Testis (tissue), 3 donors: ENCODE results near the gene KPRP. TPM values are rescaled to one million over a fixed set of nuclear protein-coding genes. Genes with fewer than 3 reads are reported as not detected.

Experiments
- DNase-seq: peaks from one replicate; pipeline ENCODE4 v3.0.0-alpha.2; 2019
- H3K27ac ChIP-seq, 2 donors: fragments of 200-600 bp; sonication (generic); one replicate each; pipeline ENCODE4 v1.5.1; 2019
- H3K27me3 ChIP-seq: fragments of 200-600 bp; sonication (generic); one replicate; pipeline ENCODE4 v1.5.1; 2019
- H3K36me3 ChIP-seq: fragments of 200-600 bp; sonication (generic); one replicate; pipeline ENCODE4 v1.5.1; 2017; ENCODE audit warnings: low read depth; ENCODE audit errors: missing control alignments
- H3K4me1 ChIP-seq: fragments of 200-600 bp; sonication (generic); one replicate; pipeline ENCODE4 v1.5.1; 2019
- H3K4me3 ChIP-seq, 2 donors: fragments of 200-600 bp; sonication (generic); one replicate each; pipeline ENCODE4 v1.5.1; 2017 to 2019
- H3K9me3 ChIP-seq: fragments of 200-600 bp; sonication (generic); one replicate; pipeline ENCODE4 v1.5.1; 2017
- POLR2A ChIP-seq: fragments of 450-650 bp; IDR thresholded peaks from one replicate; pipeline ENCODE4 v1.6.1; 2017; ENCODE audit warnings: antibody characterized with exemption, mild to moderate bottlenecking, moderate library complexity
- WGBS, 2 donors: methylation state at CpG; one replicate each; pipeline ENCODE4 v1.1.5; 2018; 5-methylcytosine and 5-hydroxymethylcytosine counted together
- intact Hi-C: fragments of 100-400 bp; cut with DNase I; formaldehyde crosslinking; loops from one replicate; pipeline ENCODE4 v1.15.1; 2023; ENCODE audit warnings: low total_unique reads
- polyA plus RNA-seq: library from polyadenylated mRNA; stranded (reverse); fragments of 350-450 nt; fragmentation: Illumina TruSeq; extraction: RNeasy Lipid Tissue Mini Kit (QIAGEN cat#74804); gene quantifications from one replicate; pipeline ENCODE4 v1.2.3, GENCODE V29; 2014; ENCODE audit warnings: low read depth, low replicate concordance; ENCODE audit not compliant: insufficient read depth
- total RNA-seq, 2 donors: library from RNA; depleted of rRNA; stranded (reverse); fragments of >200 nt; gene quantifications; one replicate each; pipeline ENCODE4 v1.2.3, GENCODE V29; 2016
- TF ChIP-seq, protein P1 (sequence below), 3 experiments: fragments of 450-650 bp in 2 of 3; fragments of 200-600 bp in 1 of 3; sonication (generic) in 1 of 3; IDR thresholded peaks; one replicate each; pipeline ENCODE4 v1.5.1; 2016 to 2019; ENCODE audit warnings: antibody characterized with exemption in 3 of 3, mild to moderate bottlenecking in 2 of 3, moderate library complexity in 1 of 3

Gene KPRP
- total and polyA plus RNA-seq, 3 donors from 2014 or later = not detected

DNA sequence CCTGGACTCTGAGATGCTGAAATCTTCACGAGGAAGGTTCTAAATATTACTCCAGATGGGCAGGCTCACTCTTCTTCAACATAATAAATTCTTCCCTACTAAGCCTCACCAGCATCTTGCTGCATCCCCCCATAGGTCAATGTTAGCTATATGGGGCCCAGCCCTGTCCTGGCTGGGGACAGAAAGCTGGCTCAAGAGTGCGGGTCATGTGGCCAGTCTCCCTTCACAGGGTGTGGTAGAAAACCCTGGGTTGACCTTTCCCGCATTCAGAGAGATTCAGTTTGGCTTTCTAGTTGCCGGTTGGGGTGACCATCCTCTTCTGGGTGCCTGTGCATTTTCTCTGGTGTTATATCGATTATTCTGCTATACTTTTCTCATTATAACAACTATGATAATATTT, 19.8 kb upstream of the KPRP start:
- Histone ChIP-seq H3K4me3 (no peak overlapping the region), H3K36me3 (no peaks in the 10 kb centered on the region), H3K27me3 (no peaks in the 10 kb centered on the region), H3K9me3 (no peaks in the 10 kb centered on the region), H3K27ac (no peak overlapping the region), H3K4me1 (no peaks in the 10 kb centered on the region)
- intact Hi-C loops = no loop called here
- WGBS, 2 donors = 81 to 87% methylated on average over 5 of the region's 5 CpGs
- no peak for DNase-seq
- TF ChIP-seq, protein P1, sequence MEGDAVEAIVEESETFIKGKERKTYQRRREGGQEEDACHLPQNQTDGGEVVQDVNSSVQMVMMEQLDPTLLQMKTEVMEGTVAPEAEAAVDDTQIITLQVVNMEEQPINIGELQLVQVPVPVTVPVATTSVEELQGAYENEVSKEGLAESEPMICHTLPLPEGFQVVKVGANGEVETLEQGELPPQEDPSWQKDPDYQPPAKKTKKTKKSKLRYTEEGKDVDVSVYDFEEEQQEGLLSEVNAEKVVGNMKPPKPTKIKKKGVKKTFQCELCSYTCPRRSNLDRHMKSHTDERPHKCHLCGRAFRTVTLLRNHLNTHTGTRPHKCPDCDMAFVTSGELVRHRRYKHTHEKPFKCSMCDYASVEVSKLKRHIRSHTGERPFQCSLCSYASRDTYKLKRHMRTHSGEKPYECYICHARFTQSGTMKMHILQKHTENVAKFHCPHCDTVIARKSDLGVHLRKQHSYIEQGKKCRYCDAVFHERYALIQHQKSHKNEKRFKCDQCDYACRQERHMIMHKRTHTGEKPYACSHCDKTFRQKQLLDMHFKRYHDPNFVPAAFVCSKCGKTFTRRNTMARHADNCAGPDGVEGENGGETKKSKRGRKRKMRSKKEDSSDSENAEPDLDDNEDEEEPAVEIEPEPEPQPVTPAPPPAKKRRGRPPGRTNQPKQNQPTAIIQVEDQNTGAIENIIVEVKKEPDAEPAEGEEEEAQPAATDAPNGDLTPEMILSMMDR (IDR thresholded peaks at IDR 0.05) = no peak

DNA sequence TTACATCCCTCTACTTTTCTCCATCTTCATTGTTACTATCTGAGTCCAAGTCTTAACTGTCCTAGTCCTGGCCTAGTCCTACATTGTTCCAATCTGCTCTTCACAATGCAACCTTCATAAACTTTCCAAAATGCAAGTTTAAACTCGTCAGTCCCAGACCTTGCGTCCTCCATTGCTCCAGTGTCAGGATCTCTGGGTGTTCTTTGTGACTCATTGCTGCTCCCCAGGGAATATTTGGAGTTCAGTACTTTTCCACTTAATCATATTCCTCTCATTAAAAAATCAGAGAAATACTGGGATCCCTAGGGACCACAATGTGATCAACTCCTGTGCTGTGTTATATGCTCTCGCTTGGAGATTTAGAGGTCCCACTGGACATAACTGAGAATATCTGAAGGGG, 18.0 kb upstream of the KPRP start:
- Histone ChIP-seq H3K36me3 (no peaks in the 10 kb centered on the region), H3K27ac (no peak overlapping the region), H3K4me1 (no peaks in the 10 kb centered on the region), H3K4me3 (no peak overlapping the region), H3K27me3 (no peaks in the 10 kb centered on the region), H3K9me3 (no peaks in the 10 kb centered on the region)
- WGBS, 2 donors = 81 to 85% methylated on average over 3 of the region's 3 CpGs
- TF ChIP-seq, protein P1 (IDR thresholded peaks at IDR 0.05) = no peak
- no peak for TF ChIP-seq POLR2A
- intact Hi-C loops = no loop called here
- DNase-seq = no peak

DNA sequence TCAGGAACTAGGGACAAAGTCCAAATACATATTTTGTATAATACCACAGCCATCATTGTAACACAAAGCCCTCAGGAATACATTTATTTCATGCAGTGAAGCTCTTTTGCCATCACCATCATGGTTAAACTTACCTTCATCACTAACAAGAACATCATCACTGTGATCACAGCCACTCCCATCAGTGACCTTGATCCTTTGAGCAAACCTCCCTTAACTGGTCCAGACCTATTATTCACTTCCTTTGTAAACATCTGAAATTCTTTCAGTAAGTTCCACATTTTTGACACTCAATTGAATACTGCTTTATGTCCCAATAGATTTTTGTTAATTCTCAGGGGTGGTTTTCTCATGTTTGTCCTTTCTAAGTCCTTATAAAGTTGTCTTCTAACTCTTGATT, 16.2 kb upstream of the KPRP start:
- H3K27me3 ChIP-seq = no peaks in the 10 kb centered on the region
- DNase-seq = no peak
- H3K27ac ChIP-seq = no peak overlapping the region
- intact Hi-C loops = no loop called here
- no peaks in the 10 kb centered on the region for H3K4me1 ChIP-seq
- no peaks in the 10 kb centered on the region for H3K9me3 ChIP-seq
- H3K4me3 ChIP-seq = no peak overlapping the region
- TF ChIP-seq POLR2A = no peak
- TF ChIP-seq, protein P1 (IDR thresholded peaks at IDR 0.05) = no peak
- H3K36me3 ChIP-seq = no peaks in the 10 kb centered on the region

DNA sequence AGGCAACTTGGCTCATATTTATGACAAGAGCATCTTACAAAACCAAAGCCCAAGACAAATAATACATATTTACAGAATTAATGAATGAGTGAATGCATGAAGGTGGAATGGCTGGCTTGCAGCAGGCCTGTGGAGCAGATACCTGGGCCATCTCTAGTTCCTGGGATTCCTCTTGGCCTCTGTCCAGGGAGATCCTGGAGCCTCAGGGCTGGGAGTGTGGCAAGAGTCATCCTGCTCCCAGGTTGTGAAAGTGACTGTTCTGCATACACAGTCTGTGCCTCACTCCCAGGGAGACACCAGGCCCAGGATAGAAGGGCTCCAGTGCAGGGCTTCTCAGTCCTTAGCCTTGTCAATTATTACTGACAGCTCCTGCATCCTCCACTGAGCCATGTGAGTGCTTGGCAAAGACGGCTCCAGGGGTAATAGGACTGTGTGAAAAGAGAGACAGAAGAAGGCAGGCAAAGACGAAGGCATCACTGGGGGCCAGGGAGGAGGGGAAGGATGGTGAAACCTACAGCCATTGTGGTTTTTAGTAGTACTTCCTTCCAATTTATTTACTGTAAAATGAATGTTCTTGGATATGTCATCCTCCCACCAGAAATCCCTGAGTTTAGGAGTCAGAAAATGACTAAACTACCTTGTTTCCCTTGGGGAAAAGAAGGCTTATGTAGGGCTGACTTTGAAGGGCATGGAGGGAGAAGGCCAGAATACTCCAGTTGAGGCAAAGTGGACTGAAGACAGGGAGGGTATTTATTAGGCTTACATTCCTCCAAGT, 14.3 kb upstream of the KPRP start:
- WGBS, 2 donors = 58 to 89% methylated on average over 2 of the region's 2 CpGs
- DNase-seq = no peak
- Histone ChIP-seq H3K4me3 (no peak overlapping the region), H3K27ac (no peak overlapping the region), H3K27me3 (no peaks in the 10 kb centered on the region), H3K9me3 (no peaks in the 10 kb centered on the region), H3K36me3 (no peaks in the 10 kb centered on the region), H3K4me1 (no peaks in the 10 kb centered on the region)
- TF ChIP-seq, protein P1 (IDR thresholded peaks at IDR 0.05) = no peak
- no peak for TF ChIP-seq POLR2A
- intact Hi-C loops = no loop called here

DNA sequence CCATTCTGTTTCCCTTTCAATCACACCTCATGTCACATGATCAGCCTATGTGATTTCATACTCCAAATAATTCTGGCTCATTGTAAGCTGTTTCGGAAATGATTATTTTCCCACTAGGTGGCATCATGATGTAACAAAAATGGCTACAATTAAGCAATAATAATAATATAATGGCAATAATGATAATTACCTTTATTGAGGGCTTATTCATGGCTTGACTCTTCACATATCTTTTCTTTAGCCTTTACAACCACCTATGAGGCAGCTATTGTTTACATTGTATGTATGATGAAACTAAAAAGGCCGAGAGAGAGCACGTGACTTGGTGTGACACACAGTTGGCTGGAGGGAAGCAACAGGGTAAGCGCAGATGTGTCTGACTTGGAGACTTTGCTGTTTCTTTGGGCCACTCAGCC, 12.5 kb upstream of the KPRP start:
- H3K4me1 ChIP-seq = no peaks in the 10 kb centered on the region
- no peak for TF ChIP-seq POLR2A
- TF ChIP-seq, protein P1 (IDR thresholded peaks at IDR 0.05) = no peak
- no peak overlapping the region for H3K27ac ChIP-seq
- no peaks in the 10 kb centered on the region for H3K27me3 ChIP-seq
- 77 to 88% methylated on average over 4 of the region's 4 CpGs for WGBS, 2 donors
- H3K9me3 ChIP-seq = no peaks in the 10 kb centered on the region
- H3K4me3 ChIP-seq = no peak overlapping the region
- no peaks in the 10 kb centered on the region for H3K36me3 ChIP-seq
- DNase-seq = no peak
- intact Hi-C loops = no loop called here
